ENCODE data around the gene SLC2A1. TPM values are rescaled to one million over a fixed set of nuclear protein-coding genes. Genes with fewer than 3 reads are reported as not detected.

The SLC2A1 gene
- total and polyA plus RNA-seq, 2 experiments from 2014 or later: 271 to 301 TPM

DNA sequence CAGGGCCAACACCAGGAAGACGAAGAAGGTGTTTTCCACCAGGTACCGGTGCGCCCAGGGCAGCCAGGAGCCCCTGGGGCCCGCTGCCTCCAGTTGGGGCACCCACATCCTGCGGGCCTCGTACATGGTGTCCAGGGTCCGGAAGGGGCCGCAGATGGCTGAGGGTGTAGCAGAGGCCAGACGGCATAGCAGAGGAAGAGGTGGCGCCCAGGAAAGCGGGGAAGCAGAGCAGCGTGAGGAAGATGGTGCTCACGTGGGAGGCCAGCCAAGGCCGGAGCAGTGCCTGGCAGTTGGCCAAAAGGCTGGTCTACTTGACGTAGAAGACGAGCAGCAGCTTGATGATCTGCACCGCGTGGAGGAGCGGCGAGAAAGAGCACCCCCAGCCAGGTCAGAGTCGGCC is 71.9 kb downstream of the SLC2A1 start:
- Histone ChIP-seq H2AFZ (no peak overlapping the region), H3K27ac (no peak overlapping the region), H3K79me2 (no peaks in the 10 kb centered on the region), H3K4me2 (no peak overlapping the region), H3K9me3 (ENCODE audit: low read depth) (no peaks in the 10 kb centered on the region), H3K36me3 (replicated peaks; ENCODE audit: insufficient read depth, low read depth) (no peaks in the 10 kb centered on the region), H3K9me2 (replicated peaks; ENCODE audit: insufficient read depth) (no peaks in the 10 kb centered on the region), H3K4me3 (no peak overlapping the region), H3K27me3 (no peaks in the 10 kb centered on the region), H4K20me1 (ENCODE audit: insufficient read depth, poor library complexity, severe bottlenecking) (no peaks in the 10 kb centered on the region), H3K4me1 (ENCODE audit: insufficient read depth) (no peaks in the 10 kb centered on the region)
- TF ChIP-seq EZH2 (IDR thresholded peaks at IDR 0.05; ENCODE audit: borderline replicate concordance): no peak
- TF ChIP-seq EZH2phosphoT487 (IDR thresholded peaks at IDR 0.05; ENCODE audit: low read depth, severe bottlenecking, unreplicated experiment): no peak
- TF ChIP-seq, protein P1, sequence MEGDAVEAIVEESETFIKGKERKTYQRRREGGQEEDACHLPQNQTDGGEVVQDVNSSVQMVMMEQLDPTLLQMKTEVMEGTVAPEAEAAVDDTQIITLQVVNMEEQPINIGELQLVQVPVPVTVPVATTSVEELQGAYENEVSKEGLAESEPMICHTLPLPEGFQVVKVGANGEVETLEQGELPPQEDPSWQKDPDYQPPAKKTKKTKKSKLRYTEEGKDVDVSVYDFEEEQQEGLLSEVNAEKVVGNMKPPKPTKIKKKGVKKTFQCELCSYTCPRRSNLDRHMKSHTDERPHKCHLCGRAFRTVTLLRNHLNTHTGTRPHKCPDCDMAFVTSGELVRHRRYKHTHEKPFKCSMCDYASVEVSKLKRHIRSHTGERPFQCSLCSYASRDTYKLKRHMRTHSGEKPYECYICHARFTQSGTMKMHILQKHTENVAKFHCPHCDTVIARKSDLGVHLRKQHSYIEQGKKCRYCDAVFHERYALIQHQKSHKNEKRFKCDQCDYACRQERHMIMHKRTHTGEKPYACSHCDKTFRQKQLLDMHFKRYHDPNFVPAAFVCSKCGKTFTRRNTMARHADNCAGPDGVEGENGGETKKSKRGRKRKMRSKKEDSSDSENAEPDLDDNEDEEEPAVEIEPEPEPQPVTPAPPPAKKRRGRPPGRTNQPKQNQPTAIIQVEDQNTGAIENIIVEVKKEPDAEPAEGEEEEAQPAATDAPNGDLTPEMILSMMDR (IDR thresholded peaks at IDR 0.05; ENCODE audit: poor library complexity): no peak
- WGBS (ENCODE audit: low lambda C conversion rate, missing lambda C conversion rate): 90% methylated on average over 21 of the region's 21 CpGs
- DNase-seq (ENCODE audit: low spot score): no peak

DNA sequence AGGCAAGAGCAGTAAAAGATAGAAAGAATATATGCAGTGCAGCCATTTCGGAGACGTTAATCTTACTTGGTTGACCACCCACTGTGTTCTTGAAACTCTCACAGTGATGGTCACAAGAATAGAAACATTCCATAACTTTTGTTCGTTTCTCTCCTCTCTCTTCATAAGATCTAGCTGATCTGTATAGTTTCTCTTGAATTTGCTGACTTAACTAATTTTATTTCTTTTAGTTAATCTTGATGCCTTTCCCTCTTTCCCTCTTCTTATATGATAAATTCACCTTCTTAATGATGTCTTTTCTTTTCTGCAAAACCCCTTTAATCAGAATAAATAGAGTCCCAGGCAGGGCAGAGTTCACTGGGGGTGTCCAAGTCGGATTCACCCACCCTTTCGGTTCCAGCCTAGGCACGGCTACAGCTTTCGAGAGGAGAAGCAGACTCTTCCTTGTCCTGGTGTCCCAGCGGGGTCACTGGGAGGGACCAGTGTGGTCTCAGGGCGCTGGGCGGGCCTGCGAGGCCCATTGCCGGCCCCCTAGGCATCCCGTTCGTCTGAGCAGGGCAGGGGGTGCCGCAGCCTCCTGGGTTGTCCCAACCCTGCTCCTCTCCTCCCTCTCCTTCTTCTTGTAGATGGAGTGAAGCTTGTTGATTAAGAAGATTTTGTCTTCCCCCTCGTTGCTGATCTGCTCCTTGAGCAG is 72.5 kb downstream of the SLC2A1 start:
- TF ChIP-seq, protein P1 (IDR thresholded peaks at IDR 0.05; ENCODE audit: poor library complexity): no peak
- no peak for TF ChIP-seq EZH2phosphoT487 (IDR thresholded peaks at IDR 0.05; ENCODE audit: low read depth, severe bottlenecking, unreplicated experiment)
- TF ChIP-seq EZH2 (IDR thresholded peaks at IDR 0.05; ENCODE audit: borderline replicate concordance): no peak
- no peak overlapping the region for H3K27ac ChIP-seq
- no peaks in the 10 kb centered on the region for H3K27me3 ChIP-seq
- no peaks in the 10 kb centered on the region for H3K9me3 ChIP-seq (ENCODE audit: low read depth)
- no peaks in the 10 kb centered on the region for H3K79me2 ChIP-seq
- H3K36me3 ChIP-seq (replicated peaks; ENCODE audit: insufficient read depth, low read depth): no peaks in the 10 kb centered on the region
- H3K9me2 ChIP-seq (replicated peaks; ENCODE audit: insufficient read depth): no peaks in the 10 kb centered on the region
- H3K4me3 ChIP-seq: no peak overlapping the region
- H3K4me2 ChIP-seq: no peak overlapping the region
- DNase-seq (ENCODE audit: low spot score): no peak
- 81% methylated on average over 16 of the region's 16 CpGs for WGBS (ENCODE audit: low lambda C conversion rate, missing lambda C conversion rate)
- no peaks in the 10 kb centered on the region for H4K20me1 ChIP-seq (ENCODE audit: insufficient read depth, poor library complexity, severe bottlenecking)
- H3K4me1 ChIP-seq (ENCODE audit: insufficient read depth): no peaks in the 10 kb centered on the region
- no peak overlapping the region for H2AFZ ChIP-seq

DNA sequence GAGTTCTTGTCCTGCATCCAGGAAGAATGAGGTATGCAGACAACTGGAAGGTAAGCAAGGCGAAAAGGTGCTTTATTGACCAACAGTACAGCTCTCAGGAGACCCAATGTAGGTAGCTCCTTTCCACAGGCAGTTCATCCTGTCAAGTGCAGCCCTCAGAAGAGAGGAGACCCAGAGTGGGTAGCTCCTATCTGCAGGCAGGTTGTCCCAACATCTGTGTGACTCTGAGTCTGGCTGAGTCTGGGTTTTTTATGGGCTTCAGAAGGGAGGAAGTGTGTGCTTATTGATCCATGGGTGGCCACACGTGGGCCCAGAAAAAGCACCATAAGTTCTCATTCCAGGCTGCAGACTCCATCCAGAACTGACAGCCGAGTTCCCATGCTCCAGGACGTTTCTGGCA is 78.3 kb downstream of the SLC2A1 start:
- Histone ChIP-seq H3K4me2 (no peak overlapping the region), H3K27ac (no peak overlapping the region), H3K9me2 (replicated peaks; ENCODE audit: insufficient read depth) (no peaks in the 10 kb centered on the region), H3K9me3 (ENCODE audit: low read depth) (no peaks in the 10 kb centered on the region), H3K4me1 (ENCODE audit: insufficient read depth) (no peaks in the 10 kb centered on the region), H4K20me1 (ENCODE audit: insufficient read depth, poor library complexity, severe bottlenecking) (no peaks in the 10 kb centered on the region), H3K79me2 (no peaks in the 10 kb centered on the region), H3K27me3 (no peaks in the 10 kb centered on the region), H2AFZ (no peak overlapping the region), H3K36me3 (replicated peaks; ENCODE audit: insufficient read depth, low read depth) (no peaks in the 10 kb centered on the region), H3K4me3 (no peak overlapping the region)
- TF ChIP-seq, protein P1 (IDR thresholded peaks at IDR 0.05; ENCODE audit: poor library complexity): no peak
- no peak for TF ChIP-seq EZH2 (IDR thresholded peaks at IDR 0.05; ENCODE audit: borderline replicate concordance)
- TF ChIP-seq EZH2phosphoT487 (IDR thresholded peaks at IDR 0.05; ENCODE audit: low read depth, severe bottlenecking, unreplicated experiment): no peak
- DNase-seq (ENCODE audit: low spot score): no peak
- WGBS (ENCODE audit: low lambda C conversion rate, missing lambda C conversion rate): 82% methylated on average over 4 of the region's 4 CpGs
